Caco-2 (cell line): ENCODE measurements around the gene SLC9A8. TPM values are rescaled to one million over a fixed set of nuclear protein-coding genes. Genes with fewer than 3 reads are reported as not detected.

Source experiments
- BruUV-seq: library from RNA; stranded (reverse); fragments of 400-500 nt; replicated peaks from 2 replicates; lab custom pipeline; 2021; lab: Mats Ljungman, UMichigan
- CTCF ChIA-PET: fragments of 300-600 bp; sonication (Branson Sonifier 250); formaldehyde crosslinking; loops from one replicate; lab custom pipeline; 2022; ENCODE audit warnings: antibody characterized with exemption; lab: Charles Lee
- POLR2A ChIA-PET: fragments of 300-600 bp; sonication (Branson Sonifier 250); formaldehyde crosslinking; loops from one replicate; lab custom pipeline; 2022; ENCODE audit warnings: antibody characterized with exemption; lab: Charles Lee
- DNase-seq, 2 experiments: peaks; one replicate each; pipeline versions ENCODE4 v3.0.0 to v3.0.0-alpha.2; 2020 to 2022
- H3K27me3 ChIP-seq: replicated peaks from 2 replicates; pipeline ENCODE4 v1.6.0; 2011; ENCODE audit warnings: low read length; ENCODE audit not compliant: control insufficient read depth, insufficient read depth
- H3K36me3 ChIP-seq: 2 replicates; pipeline ENCODE4 v1.5.1; 2011; ENCODE audit warnings: low read length; ENCODE audit not compliant: control insufficient read depth, insufficient read depth
- H3K4me1 ChIP-seq: fragments of 250-450 bp; sonication (Bioruptor Pico); 2 replicates; pipeline ENCODE4 v1.5.1; 2020; ENCODE audit warnings: mild to moderate bottlenecking
- H3K4me3 ChIP-seq: 2 replicates; pipeline ENCODE4 v1.5.1; 2011; ENCODE audit warnings: low read depth, mild to moderate bottlenecking, control low read depth, low read length
- H3K9me3 ChIP-seq: fragments of 250-450 bp; sonication (Bioruptor Pico); 2 replicates; pipeline ENCODE4 v1.5.1; 2020; ENCODE audit warnings: mild to moderate bottlenecking, moderate library complexity
- H3K27ac Mint-ChIP-seq: one replicate; pipeline ENCODE4 v1.8.0; 2022; ENCODE audit warnings: mixed read lengths; ENCODE audit not compliant: unreplicated experiment
- H3K27me3 Mint-ChIP-seq: one replicate; pipeline ENCODE4 v1.8.0; 2022; ENCODE audit warnings: mixed read lengths; ENCODE audit not compliant: insufficient read depth, unreplicated experiment
- H3K36me3 Mint-ChIP-seq: one replicate; pipeline ENCODE4 v1.8.0; 2022; ENCODE audit warnings: mild to moderate bottlenecking, mixed read lengths; ENCODE audit not compliant: insufficient read depth, unreplicated experiment
- H3K4me1 Mint-ChIP-seq: one replicate; pipeline ENCODE4 v1.8.0; 2022; ENCODE audit warnings: low read depth, mixed read lengths; ENCODE audit not compliant: unreplicated experiment
- H3K4me3 Mint-ChIP-seq: one replicate; pipeline ENCODE4 v1.8.0; 2022; ENCODE audit warnings: mild to moderate bottlenecking, moderate library complexity, mixed read lengths; ENCODE audit not compliant: unreplicated experiment
- H3K9me3 Mint-ChIP-seq: one replicate; pipeline ENCODE4 v1.8.0; 2022; ENCODE audit warnings: mixed read lengths; ENCODE audit not compliant: unreplicated experiment
- intact Hi-C: fragments of 100-400 bp; cut with micrococcal nuclease; formaldehyde crosslinking; loops from one replicate; pipeline ENCODE4 v1.10.0; 2022; ENCODE audit not compliant: unreplicated experiment
- total RNA-seq: library from RNA; stranded (reverse); gene quantifications from 2 replicates; pipeline ENCODE4 v1.2.3, GENCODE V29; 2022
- TF ChIP-seq, protein P1 (sequence below), 2 experiments: fragments of 200-600 bp in 1 of 2; IDR thresholded peaks; 1 replicate in 1 of 2; 2 replicates in 1 of 2; pipeline versions ENCODE4 v1.5.1 to v1.8.0; 2011 to 2022; ENCODE audit warnings: antibody characterized with exemption in 1 of 2, control low read depth in 1 of 2, inconsistent platforms in 1 of 2, low read depth in 1 of 2, low read length in 1 of 2, mild to moderate bottlenecking in 1 of 2, moderate library complexity in 1 of 2; ENCODE audit not compliant: insufficient read depth in 1 of 2, severe bottlenecking in 1 of 2, unreplicated experiment in 1 of 2

Gene SLC9A8
- total RNA-seq, 1 experiment from 2014 or later: 21.4 TPM

DNA sequence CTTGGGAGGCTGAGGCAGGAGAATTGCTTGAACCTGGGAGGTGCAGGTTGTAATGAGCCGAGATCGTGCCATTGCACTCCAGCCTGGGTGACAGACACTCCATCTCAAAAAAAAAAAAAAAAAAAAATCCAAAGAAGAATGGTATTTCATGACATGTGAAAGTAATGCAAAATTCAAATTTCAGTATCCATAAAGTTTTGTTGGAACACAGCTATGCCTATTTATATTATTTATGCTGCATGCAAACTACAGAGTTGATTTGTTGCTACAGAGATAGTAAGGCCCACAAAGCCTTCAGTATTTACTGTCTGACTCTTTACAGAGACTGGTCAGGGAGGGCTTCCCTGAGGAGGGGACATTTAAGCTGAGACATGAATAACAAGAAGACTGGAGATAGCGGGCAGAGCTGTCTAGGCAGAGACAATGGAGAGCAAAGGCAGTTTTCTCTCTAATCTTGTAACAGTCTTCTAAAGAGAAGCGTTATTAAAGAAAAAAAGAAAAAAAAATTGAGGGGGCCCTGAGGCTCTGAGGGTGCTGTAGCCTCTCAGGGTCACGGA is 2.7 kb upstream of the SLC9A8 start:
- no peak for DNase-seq
- Mint-ChIP-seq H3K27me3 (no peaks in the 10 kb centered on the region), H3K4me1 (peaks cover 41% of the 10 kb centered on the region), H3K27ac (peak overlapping the region; percentile 45), H3K4me3 (no peak overlapping the region), H3K36me3 (peaks cover 13% of the 10 kb centered on the region), H3K9me3 (no peaks in the 10 kb centered on the region)
- intact Hi-C loops: no loop called here
- H3K36me3 ChIP-seq: no peaks in the 10 kb centered on the region
- POLR2A ChIA-PET: interaction anchor here (1.3 kb wide), 1 partner anchor 21 kb away, joined by 4 read pairs; no protein-coding TSS in a partner anchor
- TF ChIP-seq, protein P1, sequence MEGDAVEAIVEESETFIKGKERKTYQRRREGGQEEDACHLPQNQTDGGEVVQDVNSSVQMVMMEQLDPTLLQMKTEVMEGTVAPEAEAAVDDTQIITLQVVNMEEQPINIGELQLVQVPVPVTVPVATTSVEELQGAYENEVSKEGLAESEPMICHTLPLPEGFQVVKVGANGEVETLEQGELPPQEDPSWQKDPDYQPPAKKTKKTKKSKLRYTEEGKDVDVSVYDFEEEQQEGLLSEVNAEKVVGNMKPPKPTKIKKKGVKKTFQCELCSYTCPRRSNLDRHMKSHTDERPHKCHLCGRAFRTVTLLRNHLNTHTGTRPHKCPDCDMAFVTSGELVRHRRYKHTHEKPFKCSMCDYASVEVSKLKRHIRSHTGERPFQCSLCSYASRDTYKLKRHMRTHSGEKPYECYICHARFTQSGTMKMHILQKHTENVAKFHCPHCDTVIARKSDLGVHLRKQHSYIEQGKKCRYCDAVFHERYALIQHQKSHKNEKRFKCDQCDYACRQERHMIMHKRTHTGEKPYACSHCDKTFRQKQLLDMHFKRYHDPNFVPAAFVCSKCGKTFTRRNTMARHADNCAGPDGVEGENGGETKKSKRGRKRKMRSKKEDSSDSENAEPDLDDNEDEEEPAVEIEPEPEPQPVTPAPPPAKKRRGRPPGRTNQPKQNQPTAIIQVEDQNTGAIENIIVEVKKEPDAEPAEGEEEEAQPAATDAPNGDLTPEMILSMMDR (IDR thresholded peaks at IDR 0.05; ENCODE audit: insufficient read depth in 1 of 2, low read depth in 1 of 2, low read length in 1 of 2, severe bottlenecking in 1 of 2, unreplicated experiment in 1 of 2): no peak
- H3K4me1 ChIP-seq: peaks cover 25% of the 10 kb centered on the region
- no peak overlapping the region for H3K4me3 ChIP-seq
- no peaks in the 10 kb centered on the region for H3K27me3 ChIP-seq
- H3K9me3 ChIP-seq: no peaks in the 10 kb centered on the region
- BruUV-seq: no TSS peak
- CTCF ChIA-PET: no interaction called here

DNA sequence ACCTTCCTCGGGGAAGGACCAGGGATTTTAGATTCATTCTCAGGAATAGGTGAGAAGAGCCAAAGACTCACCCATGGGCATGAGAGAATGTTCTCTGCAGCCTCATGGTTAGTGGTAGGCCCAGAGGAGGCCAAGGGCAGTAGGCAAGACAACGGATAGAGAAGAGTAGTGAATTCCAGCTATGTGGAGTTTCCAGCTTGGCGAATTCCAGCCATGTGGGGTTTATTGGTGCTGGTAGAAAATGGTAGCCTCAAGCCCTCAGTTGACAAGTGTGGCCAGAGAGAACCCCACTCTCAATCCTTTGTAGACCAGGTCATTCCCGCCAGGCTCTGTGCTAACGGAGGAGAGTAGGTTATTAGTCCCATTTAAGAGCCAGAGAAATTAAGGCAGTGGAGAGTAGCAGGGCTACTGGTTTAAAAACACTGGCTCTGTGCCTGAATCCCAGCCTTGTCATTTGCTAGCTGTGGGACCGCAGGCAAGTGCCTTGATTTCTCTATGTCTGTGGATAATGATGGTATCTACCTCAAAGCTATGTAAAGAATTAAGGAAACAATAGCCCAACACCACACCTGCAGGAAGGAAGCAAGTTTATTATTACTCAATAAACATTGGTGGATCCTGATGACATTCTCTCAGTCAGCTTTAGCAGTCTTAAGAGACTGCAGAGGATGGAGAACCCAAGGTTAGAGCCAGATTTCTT is 2.0 kb upstream of the SLC9A8 start:
- Histone ChIP-seq H3K9me3 (no peaks in the 10 kb centered on the region), H3K4me1 (peaks cover 25% of the 10 kb centered on the region), H3K27me3 (no peaks in the 10 kb centered on the region), H3K36me3 (no peaks in the 10 kb centered on the region), H3K4me3 (no peak overlapping the region)
- Mint-ChIP-seq H3K36me3 (peaks cover 17% of the 10 kb centered on the region), H3K9me3 (no peaks in the 10 kb centered on the region), H3K27me3 (no peaks in the 10 kb centered on the region), H3K27ac (peak overlapping the region; percentile 45), H3K4me1 (peaks cover 41% of the 10 kb centered on the region), H3K4me3 (peak overlapping the region; percentile 25)
- intact Hi-C loops: no loop called here
- DNase-seq: peak in 1 of 2 experiments; percentile 47
- ChIA-PET POLR2A (interaction anchor here (1.3 kb wide), 1 partner anchor 21 kb away, joined by 4 read pairs; no protein-coding TSS in a partner anchor), CTCF (interaction anchor here (1.1 kb wide), 2 partner anchors 52 to 200 kb away, joined by 4 read pairs; no protein-coding TSS in a partner anchor)
- TF ChIP-seq, protein P1 (IDR thresholded peaks at IDR 0.05; ENCODE audit: insufficient read depth in 1 of 2, low read depth in 1 of 2, low read length in 1 of 2, severe bottlenecking in 1 of 2, unreplicated experiment in 1 of 2): no peak
- no TSS peak for BruUV-seq

DNA sequence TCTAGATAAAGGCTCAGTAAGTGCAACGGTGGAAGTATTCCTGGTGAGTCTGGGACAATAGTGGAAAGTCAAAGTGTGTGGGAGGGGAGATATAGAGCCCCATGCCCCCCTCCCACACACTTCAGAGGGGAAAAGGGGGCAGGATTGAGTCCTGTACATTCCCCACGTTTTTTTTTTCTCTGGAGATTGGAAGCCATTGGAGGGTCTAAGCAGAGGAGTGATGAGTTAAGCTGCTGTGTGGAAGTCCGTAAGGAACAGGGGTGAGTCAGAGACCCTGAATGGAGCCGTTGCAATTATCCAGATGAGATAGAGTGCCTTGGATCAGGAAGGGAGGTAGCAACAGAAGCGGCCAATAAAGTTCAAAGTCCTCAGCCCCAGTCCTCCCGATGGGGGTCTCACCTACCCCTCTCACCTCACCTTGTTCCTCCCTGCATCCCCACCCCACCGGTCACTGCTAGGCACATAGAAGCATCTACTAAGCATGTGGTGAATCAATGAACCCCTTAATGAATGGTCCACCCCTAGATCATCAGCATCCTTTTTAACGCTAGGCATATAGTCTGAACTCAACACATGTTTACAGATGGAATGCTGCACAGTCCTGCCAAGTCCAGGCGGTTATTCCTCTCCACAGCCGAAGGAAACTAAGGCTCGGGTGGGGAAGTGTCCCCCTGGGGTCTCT is 662 bp upstream of the SLC9A8 start:
- POLR2A ChIA-PET: interaction anchor here (0.5 to 1.9 kb wide), 6 partner anchors 14 to 162 kb away, joined by 4 to 8 read pairs (median 6); no protein-coding TSS in a partner anchor
- intact Hi-C loops: loop anchor here (1.0 to 2.0 kb wide), 2 partner anchors 44 to 99 kb away; partner anchors contain the start of gene B4GALT5

More for the DNA sequence above, 662 bp upstream of the SLC9A8 start:
- Mint-ChIP-seq H3K4me1 (peaks cover 41% of the 10 kb centered on the region), H3K4me3 (peak overlapping the region; percentile 97), H3K9me3 (no peaks in the 10 kb centered on the region), H3K36me3 (peaks cover 30% of the 10 kb centered on the region), H3K27me3 (no peaks in the 10 kb centered on the region), H3K27ac (peak overlapping the region; percentile 96)
- Histone ChIP-seq H3K36me3 (no peaks in the 10 kb centered on the region), H3K4me3 (peak overlapping the region; percentile 68), H3K9me3 (no peaks in the 10 kb centered on the region), H3K27me3 (no peaks in the 10 kb centered on the region), H3K4me1 (peaks cover 25% of the 10 kb centered on the region)
- TF ChIP-seq, protein P1 (IDR thresholded peaks at IDR 0.05; ENCODE audit: insufficient read depth in 1 of 2, low read depth in 1 of 2, low read length in 1 of 2, severe bottlenecking in 1 of 2, unreplicated experiment in 1 of 2): no peak
- DNase-seq: peak; percentile 31 to 48
- CTCF ChIA-PET: interaction anchor here (0.7 to 2.0 kb wide), 8 partner anchors 14 to 593 kb away, joined by 3 to 12 read pairs (median 4); partner anchors contain the start of genes B4GALT5 and DDX27
- TSS peak; percentile 91 for BruUV-seq
